GM12878 (cell line): Measurements from ENCODE around the gene NPR1. TPM values are rescaled to one million over a fixed set of nuclear protein-coding genes. Genes with fewer than 3 reads are reported as not detected.

Experiments
- BRCA1 ChIP-seq: IDR thresholded peaks from 2 replicates; pipeline ENCODE4 v1.6.1; 2011; ENCODE audit warnings: low read depth, low read length, improper control_type of control experiment
- CBX3 ChIP-seq: fragments of 200-600 bp; sonication (generic); IDR thresholded peaks from 2 replicates; pipeline ENCODE4 v1.6.1; 2016; ENCODE audit warnings: low read depth, borderline replicate concordance
- CEBPB ChIP-seq, 2 experiments: fragments of 150-350 bp in 1 of 2; IDR thresholded peaks; 2 replicates each; pipeline ENCODE4 v1.6.1; 2012 to 2014; ENCODE audit warnings: low read depth in 2 of 2, low read length in 2 of 2, borderline replicate concordance in 1 of 2, inconsistent platforms in 1 of 2
- EED ChIP-seq: sonication (generic); IDR thresholded peaks from 2 replicates; pipeline ENCODE4 v1.6.1; 2016; ENCODE audit warnings: antibody characterized with exemption, low read depth
- HDAC6 ChIP-seq: fragments of 200-600 bp; sonication (generic); IDR thresholded peaks from one replicate; pipeline ENCODE4 v1.8.0; 2017; ENCODE audit warnings: antibody characterized with exemption; ENCODE audit not compliant: unreplicated experiment
- IKZF1 ChIP-seq: fragments of 450-650 bp; conservative IDR thresholded peaks from 2 replicates; pipeline ENCODE4 v1.6.1; 2017; ENCODE audit warnings: antibody characterized with exemption, mild to moderate bottlenecking
- IKZF2 ChIP-seq, 2 experiments: fragments of 450-650 bp; IDR thresholded peaks; 2 replicates each; pipeline ENCODE4 v1.6.1; 2017; ENCODE audit warnings: mild to moderate bottlenecking in 2 of 2, moderate library complexity in 2 of 2
- IRF4 ChIP-seq: IDR thresholded peaks from 2 replicates; pipeline ENCODE4 v1.6.1; 2011; ENCODE audit warnings: low read depth, low read length
- KLF5 ChIP-seq: fragments of 450-650 bp; IDR thresholded peaks from 2 replicates; pipeline ENCODE4 v1.6.1; 2014; ENCODE audit warnings: mild to moderate bottlenecking; ENCODE audit not compliant: partially characterized antibody
- NFYA ChIP-seq: IDR thresholded peaks from 2 replicates; pipeline ENCODE4 v1.6.1; 2011; ENCODE audit warnings: low read depth, mild to moderate bottlenecking, low read length, improper control_type of control experiment, borderline replicate concordance
- PAX8 ChIP-seq: fragments of 450-650 bp; IDR thresholded peaks from 2 replicates; pipeline ENCODE4 v1.6.1; 2017; ENCODE audit warnings: mild to moderate bottlenecking, moderate library complexity
- PML ChIP-seq: IDR thresholded peaks from 2 replicates; pipeline ENCODE4 v1.6.1; 2012; ENCODE audit warnings: low read length, inconsistent platforms
- POLR2AphosphoS5 ChIP-seq: IDR thresholded peaks from 2 replicates; pipeline ENCODE4 v1.6.1; 2011; ENCODE audit warnings: mild to moderate bottlenecking, low read length, inconsistent platforms
- PRDM15 ChIP-seq: fragments of 450-650 bp; formaldehyde crosslinking; IDR thresholded peaks from 2 replicates; pipeline ENCODE4 v1.4.0; 2020; ENCODE audit warnings: mild to moderate bottlenecking, moderate library complexity
- RAD21 ChIP-seq: IDR thresholded peaks from 2 replicates; pipeline ENCODE4 v1.6.1; 2011; ENCODE audit warnings: mild to moderate bottlenecking, low read depth, low read length, moderate library complexity; ENCODE audit not compliant: insufficient read depth
- RELB ChIP-seq: fragments of 450-650 bp; IDR thresholded peaks from 2 replicates; pipeline ENCODE4 v1.6.1; 2017; ENCODE audit warnings: low read depth, mild to moderate bottlenecking, moderate library complexity
- SMARCA5 ChIP-seq: fragments of 450-650 bp; IDR thresholded peaks from 2 replicates; pipeline ENCODE4 v1.6.1; 2017; ENCODE audit warnings: mild to moderate bottlenecking
- SMC3 ChIP-seq: IDR thresholded peaks from 2 replicates; pipeline ENCODE4 v1.6.1; 2011; ENCODE audit warnings: low read length, improper control_type of control experiment, borderline replicate concordance
- ZBED1 ChIP-seq: IDR thresholded peaks from 2 replicates; pipeline ENCODE4 v1.6.1; 2016; ENCODE audit warnings: borderline replicate concordance
- ZNF207 ChIP-seq: fragments of 450-650 bp; IDR thresholded peaks from 2 replicates; pipeline ENCODE4 v1.6.1; 2014; ENCODE audit warnings: antibody characterized with exemption, mild to moderate bottlenecking, borderline replicate concordance
- ZNF217 ChIP-seq: fragments of 450-650 bp; IDR thresholded peaks from 2 replicates; pipeline ENCODE4 v1.6.1; 2017; ENCODE audit warnings: antibody characterized with exemption, mild to moderate bottlenecking
- ZNF622 ChIP-seq: fragments of 450-650 bp; IDR thresholded peaks from 2 replicates; pipeline ENCODE4 v1.6.1; 2017; ENCODE audit warnings: mild to moderate bottlenecking, inconsistent platforms
- ZNF687 ChIP-seq: fragments of 450-650 bp; IDR thresholded peaks from 2 replicates; pipeline ENCODE4 v1.6.1; 2017; ENCODE audit warnings: mild to moderate bottlenecking, moderate library complexity
- polyA plus RNA-seq, 11 experiments: library from polyadenylated mRNA; depleted of rRNA in 4 of 11; unstranded in 6 of 11; stranded (reverse) in 5 of 11; fragments of >200 nt; fragmentation: Nextera tagmentation in 4 of 11; fragmentation: Illumina TruSeq in 1 of 11; extraction: Ambion mirVana in 4 of 11; extraction: Trizol in 1 of 11; gene quantifications; 1 replicate in 1 of 11; 2 replicates in 10 of 11; pipeline versions ENCODE4 v1.2.1 to v1.2.3, GENCODE V29; 2011 to 2016; ENCODE audit warnings: inconsistent platforms in 2 of 11, missing spikeins in 2 of 11, low read depth in 1 of 11
- total RNA-seq, 4 experiments: library from RNA; depleted of rRNA in 3 of 4; stranded (reverse); fragments of >200 nt in 3 of 4; fragmentation: Illumina TruSeq in 1 of 4; extraction: Trizol in 1 of 4; gene quantifications; 2 replicates each; pipeline versions ENCODE4 v1.2.1 to v1.2.3, GENCODE V29; 2013 to 2021

NPR1 gene
- total and polyA plus RNA-seq, 10 of the 15 experiments (the other 5 are each of a cell fraction or from before 2014, with no cell fraction given) = 0.09 to 2.1 (median 0.28) TPM; not detected in 1

- no peak for TF ChIP-seq PAX8
- TF ChIP-seq CEBPB (IDR thresholded peaks at IDR 0.05; ENCODE audit: borderline replicate concordance in 1 of 2, low read depth in 2 of 2, low read length in 2 of 2) = no peak
- peak; percentile 27 for TF ChIP-seq KLF5
- TF ChIP-seq PML = peak; percentile 89
- no peak for TF ChIP-seq HDAC6
- no peak for TF ChIP-seq CBX3
- TF ChIP-seq IRF4 = no peak
- TF ChIP-seq SMC3 = no peak
- peak; percentile 61; the same call in 1 of the 2 replicates for TF ChIP-seq ZNF687
- no peak for TF ChIP-seq ZBED1
- TF ChIP-seq IKZF2 (IDR thresholded peaks at IDR 0.05) = no peak
- TF ChIP-seq ZNF622 = no peak
- peak; percentile 82 for TF ChIP-seq POLR2AphosphoS5
- TF ChIP-seq EED = no peak
- no peak for TF ChIP-seq SMARCA5
- no peak for TF ChIP-seq ZNF207
- TF ChIP-seq IKZF1 = peak; percentile 79
- no peak for TF ChIP-seq RAD21
- TF ChIP-seq PRDM15 (CRISPR knock-in tag) = no peak
- TF ChIP-seq RELB = 0 out of 2 replicates have a peak, but pooled peaks have one; percentile 32
- no peak for TF ChIP-seq BRCA1
- no peak for TF ChIP-seq NFYA
- no peak for TF ChIP-seq ZNF217
Observed at GRCh38 chr1:153658400-153659174, 19.9 kb upstream of the NPR1 start, which contains the start of gene SNAPIN (continued).
